ENCODE measurements around the gene SEPTIN2. TPM values are rescaled to one million over a fixed set of nuclear protein-coding genes. Genes with fewer than 3 reads are reported as not detected.

The SEPTIN2 gene
- total RNA-seq, 1 experiment from 2014 or later = 353 TPM

- TF ChIP-seq ARID4B (CRISPR knock-in tag; IDR thresholded peaks at IDR 0.05; ENCODE audit: borderline replicate concordance) (no peak), ZNF512 (CRISPR knock-in tag; IDR thresholded peaks at IDR 0.05; ENCODE audit: borderline replicate concordance) (no peak), JAZF1 (CRISPR knock-in tag; IDR thresholded peaks at IDR 0.05) (no peak), ZNF263 (CRISPR knock-in tag; IDR thresholded peaks at IDR 0.05; ENCODE audit: low read depth) (no peak), NR3C1 (CRISPR knock-in tag; conservative IDR thresholded peaks at IDR 0.05; ENCODE audit: low read depth) (no peak), GABPB1 (CRISPR knock-in tag; IDR thresholded peaks at IDR 0.05) (0 out of 2 replicates have a peak, but pooled peaks have one; percentile 1), STAT6 (CRISPR knock-in tag; conservative IDR thresholded peaks at IDR 0.05; ENCODE audit: low read depth) (no peak), ETV6 (CRISPR knock-in tag; IDR thresholded peaks at IDR 0.05) (peak; percentile 90), SMAD3 (CRISPR knock-in tag; IDR thresholded peaks at IDR 0.05; ENCODE audit: borderline replicate concordance) (0 out of 2 replicates have a peak, but pooled peaks have one; percentile 53), AR (CRISPR knock-in tag; IDR thresholded peaks at IDR 0.05) (no peak), IRF1 (CRISPR knock-in tag; IDR thresholded peaks at IDR 0.05) (no peak), EMX1 (CRISPR knock-in tag; IDR thresholded peaks at IDR 0.05) (no peak), USF2 (CRISPR knock-in tag; IDR thresholded peaks at IDR 0.05) (0 out of 2 replicates have a peak, but pooled peaks have one; percentile 8), SP1 (CRISPR knock-in tag; conservative IDR thresholded peaks at IDR 0.05) (peak; percentile 92), NFE2L1 (CRISPR knock-in tag; IDR thresholded peaks at IDR 0.05) (no peak), GTF2I (CRISPR knock-in tag; conservative IDR thresholded peaks at IDR 0.05) (no peak), ATF3 (CRISPR knock-in tag; conservative IDR thresholded peaks at IDR 0.05) (no peak), ZNF121 (CRISPR knock-in tag; IDR thresholded peaks at IDR 0.05) (no peak)
Measured at GRCh38 chr2:241355983-241356870, 40.5 kb downstream of the SEPTIN2 start, which contains the start of gene FARP2 (continued).
